ENCODE data around the gene FAM3D. TPM values are rescaled to one million over a fixed set of nuclear protein-coding genes. Genes with fewer than 3 reads are reported as not detected.

The FAM3D gene
- total RNA-seq, 5 donors from 2014 or later (not counting 1 experiment from before 2014, with no cell fraction given) = 0.38 to 0.41 TPM; not detected in 3

GRCh38 chr3:58617338-58617761, 49.2 kb downstream of the FAM3D start:
- H3K4me1 ChIP-seq (ENCODE audit: control insufficient read depth in 1 of 2, extremely low read depth in 1 of 2, insufficient read depth in 2 of 2, low read length in 2 of 2) = no peaks in the 10 kb centered on the region
- WGBS (ENCODE audit: insufficient coverage) = 100% methylated on average over 1 of the region's 8 CpGs
- Mint-ChIP-seq H3K27ac (no peak overlapping the region), H3K4me1 (no peaks in the 10 kb centered on the region), H3K9me3 (no peaks in the 10 kb centered on the region), H3K27me3 (no peaks in the 10 kb centered on the region), H3K4me3 (no peak overlapping the region), H3K36me3 (no peaks in the 10 kb centered on the region)
- DNase-seq = no peak
- no peaks in the 10 kb centered on the region for H3K9me3 ChIP-seq
- CTCF ChIA-PET = no interaction called here
- no peak overlapping the region for H3K4me3 ChIP-seq (ENCODE audit: control insufficient read depth in 1 of 2, extremely low read depth in 1 of 2, low read length in 1 of 2)
- H3K27ac ChIP-seq (ENCODE audit: low read length) = no peak overlapping the region
- POLR2A ChIA-PET = no interaction called here
- H3K36me3 ChIP-seq (ENCODE audit: control insufficient read depth in 2 of 2, extremely low read depth in 1 of 2, insufficient read depth in 1 of 2, low read length in 1 of 2) = no peaks in the 10 kb centered on the region
- no peak for ATAC-seq (replicated peaks in 1 of 4)
- H3K27me3 ChIP-seq (replicated peaks in 1 of 2; ENCODE audit: control insufficient read depth in 2 of 2, extremely low read depth in 1 of 2, insufficient read depth in 2 of 2, low read length in 1 of 2) = peaks cover 0 to 6% of the 10 kb centered on the region in 2 experiments

DNA sequence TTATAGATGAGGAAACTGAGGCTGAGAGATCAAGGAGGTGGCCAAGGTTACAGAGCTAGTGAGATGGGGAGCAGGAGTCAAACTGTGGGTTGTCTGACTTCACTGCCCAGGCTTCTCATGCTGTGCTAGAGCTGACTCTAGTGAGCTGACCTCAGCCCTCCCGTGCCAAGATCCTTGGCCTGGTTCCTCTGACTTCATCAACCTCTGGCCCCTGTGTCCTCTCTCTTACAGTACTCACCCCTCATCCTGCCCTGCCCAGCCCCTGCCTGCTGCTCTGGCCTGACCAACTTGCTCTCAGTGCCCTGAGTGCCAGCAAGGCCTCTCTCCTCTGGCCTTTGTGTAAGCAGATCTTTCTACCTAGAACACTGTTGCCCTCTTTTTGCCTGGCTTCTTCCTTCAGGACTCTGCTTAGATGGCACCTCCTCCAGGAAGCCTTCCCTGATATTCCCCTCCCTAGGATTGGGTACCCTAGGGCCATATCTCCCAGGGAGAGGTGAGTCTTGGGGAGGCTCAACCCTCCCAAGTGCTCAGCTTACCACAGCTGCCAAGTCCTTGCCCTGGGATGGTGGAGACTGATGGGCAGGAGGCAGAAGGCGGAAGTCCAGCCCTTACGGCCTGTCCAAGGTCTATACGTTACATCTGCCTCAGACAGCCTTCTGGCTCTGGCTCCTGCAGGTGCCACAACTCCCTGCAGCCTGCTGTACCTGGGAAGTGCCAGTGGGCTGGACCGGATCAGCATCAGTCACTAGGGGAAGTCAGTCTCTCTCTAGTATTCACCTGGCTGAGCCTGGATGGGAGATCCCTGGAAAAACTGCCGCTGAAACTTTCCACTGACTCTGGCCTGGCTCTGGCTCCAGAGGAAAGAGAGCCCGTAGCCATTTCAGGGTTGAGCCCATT, 53.1 kb downstream of the FAM3D start:
- no peak overlapping the region for H3K27ac ChIP-seq (ENCODE audit: low read length)
- H3K9me3 ChIP-seq = no peaks in the 10 kb centered on the region
- POLR2A ChIA-PET = no interaction called here
- no peak overlapping the region for H3K27ac Mint-ChIP-seq
- no peaks in the 10 kb centered on the region for H3K9me3 Mint-ChIP-seq
- no peak overlapping the region for H3K4me3 Mint-ChIP-seq
- H3K4me1 ChIP-seq (ENCODE audit: control insufficient read depth in 1 of 2, extremely low read depth in 1 of 2, insufficient read depth in 2 of 2, low read length in 2 of 2) = no peaks in the 10 kb centered on the region
- WGBS (ENCODE audit: insufficient coverage) = 71% methylated on average over 7 of the region's 7 CpGs
- DNase-seq (no peak), ATAC-seq (replicated peaks in 1 of 4) (no peak)
- no peak overlapping the region for H3K4me3 ChIP-seq (ENCODE audit: control insufficient read depth in 1 of 2, extremely low read depth in 1 of 2, low read length in 1 of 2)
- CTCF ChIA-PET = interaction anchor here in 1 of 2 donors (0.6 kb wide), 1 partner anchor 54 kb away, joined by 3 read pairs; no protein-coding TSS in a partner anchor
- peaks cover 0 to 15% of the 10 kb centered on the region in 2 experiments for H3K27me3 ChIP-seq (replicated peaks in 1 of 2; ENCODE audit: control insufficient read depth in 2 of 2, extremely low read depth in 1 of 2, insufficient read depth in 2 of 2, low read length in 1 of 2)
- H3K36me3 Mint-ChIP-seq = no peaks in the 10 kb centered on the region
- no peaks in the 10 kb centered on the region for H3K36me3 ChIP-seq (ENCODE audit: control insufficient read depth in 2 of 2, extremely low read depth in 1 of 2, insufficient read depth in 1 of 2, low read length in 1 of 2)
- peaks cover 0 to 6% of the 10 kb centered on the region in 2 donors for H3K27me3 Mint-ChIP-seq
- no peaks in the 10 kb centered on the region for H3K4me1 Mint-ChIP-seq

GRCh38 chr3:58612830-58613229, 53.7 kb downstream of the FAM3D start:
- H3K36me3 ChIP-seq (ENCODE audit: control insufficient read depth in 2 of 2, extremely low read depth in 1 of 2, insufficient read depth in 1 of 2, low read length in 1 of 2) = no peaks in the 10 kb centered on the region
- no peak overlapping the region for H3K27ac ChIP-seq (ENCODE audit: low read length)
- Mint-ChIP-seq H3K36me3 (no peaks in the 10 kb centered on the region), H3K27ac (no peak overlapping the region), H3K9me3 (no peaks in the 10 kb centered on the region), H3K4me3 (no peak overlapping the region), H3K4me1 (no peaks in the 10 kb centered on the region), H3K27me3 (peaks cover 0 to 6% of the 10 kb centered on the region in 2 donors)
- H3K27me3 ChIP-seq (replicated peaks in 1 of 2; ENCODE audit: control insufficient read depth in 2 of 2, extremely low read depth in 1 of 2, insufficient read depth in 2 of 2, low read length in 1 of 2) = peaks cover 0 to 17% of the 10 kb centered on the region in 2 experiments
- ChIA-PET CTCF (interaction anchor here (0.6 to 2.1 kb wide), 3 partner anchors 17 to 218 kb away, joined by 3 to 5 read pairs (median 4); no protein-coding TSS in a partner anchor), POLR2A (no interaction called here)
- H3K9me3 ChIP-seq = no peaks in the 10 kb centered on the region
- 93% methylated on average over 8 of the region's 9 CpGs for WGBS (ENCODE audit: insufficient coverage)
- DNase-seq (no peak), ATAC-seq (replicated peaks in 1 of 4) (no peak)
- no peak overlapping the region for H3K4me3 ChIP-seq (ENCODE audit: control insufficient read depth in 1 of 2, extremely low read depth in 1 of 2, low read length in 1 of 2)
- no peaks in the 10 kb centered on the region for H3K4me1 ChIP-seq (ENCODE audit: control insufficient read depth in 1 of 2, extremely low read depth in 1 of 2, insufficient read depth in 2 of 2, low read length in 2 of 2)

DNA sequence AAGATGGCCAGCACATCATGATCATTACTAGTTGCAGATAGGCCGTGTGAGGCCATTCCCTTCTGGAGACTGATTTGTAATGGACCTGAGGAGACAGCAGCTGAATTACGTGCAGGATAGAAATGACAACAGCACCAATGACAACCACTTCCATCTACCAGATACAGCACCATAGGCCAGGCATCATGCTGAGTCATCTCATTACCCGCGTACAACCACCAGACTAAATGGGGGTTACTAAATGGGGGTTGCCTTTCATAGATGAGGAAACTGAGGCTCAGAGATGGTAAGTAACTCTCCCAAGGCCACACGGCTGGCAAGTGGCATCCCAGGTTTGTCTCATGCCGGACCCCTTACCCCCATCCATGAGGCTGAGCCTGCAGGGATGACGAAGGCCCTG, 56.6 kb downstream of the FAM3D start:
- Mint-ChIP-seq H3K27me3 (peaks cover 5 to 8% of the 10 kb centered on the region in 2 donors), H3K36me3 (no peaks in the 10 kb centered on the region), H3K4me1 (no peaks in the 10 kb centered on the region), H3K27ac (no peak overlapping the region), H3K9me3 (no peaks in the 10 kb centered on the region), H3K4me3 (no peak overlapping the region)
- Histone ChIP-seq H3K27ac (ENCODE audit: low read length) (no peak overlapping the region), H3K27me3 (replicated peaks in 1 of 2; ENCODE audit: control insufficient read depth in 2 of 2, extremely low read depth in 1 of 2, insufficient read depth in 2 of 2, low read length in 1 of 2) (peaks cover 0 to 21% of the 10 kb centered on the region in 2 experiments), H3K4me3 (ENCODE audit: control insufficient read depth in 1 of 2, extremely low read depth in 1 of 2, low read length in 1 of 2) (no peak overlapping the region), H3K36me3 (ENCODE audit: control insufficient read depth in 2 of 2, extremely low read depth in 1 of 2, insufficient read depth in 1 of 2, low read length in 1 of 2) (no peaks in the 10 kb centered on the region), H3K4me1 (ENCODE audit: control insufficient read depth in 1 of 2, extremely low read depth in 1 of 2, insufficient read depth in 2 of 2, low read length in 2 of 2) (no peaks in the 10 kb centered on the region), H3K9me3 (no peaks in the 10 kb centered on the region)
- CTCF ChIA-PET = no interaction called here
- WGBS (ENCODE audit: insufficient coverage) = no CpG with 5 or more reads among the region's 7 CpGs
- DNase-seq (no peak), ATAC-seq (replicated peaks in 1 of 4) (no peak)
- POLR2A ChIA-PET = interaction anchor here in 1 of 2 donors (0.5 kb wide), 1 partner anchor 299 kb away, joined by 6 read pairs; no protein-coding TSS in a partner anchor

GRCh38 chr3:58608648-58609047, 57.9 kb downstream of the FAM3D start:
- POLR2A ChIA-PET = no interaction called here
- Mint-ChIP-seq H3K27ac (no peak overlapping the region), H3K36me3 (no peaks in the 10 kb centered on the region), H3K4me3 (no peak overlapping the region), H3K4me1 (no peaks in the 10 kb centered on the region), H3K27me3 (peaks cover 6 to 8% of the 10 kb centered on the region in 2 donors), H3K9me3 (no peaks in the 10 kb centered on the region)
- Histone ChIP-seq H3K27me3 (replicated peaks in 1 of 2; ENCODE audit: control insufficient read depth in 2 of 2, extremely low read depth in 1 of 2, insufficient read depth in 2 of 2, low read length in 1 of 2) (peaks cover 0 to 17% of the 10 kb centered on the region in 2 experiments), H3K27ac (ENCODE audit: low read length) (no peak overlapping the region), H3K9me3 (no peaks in the 10 kb centered on the region), H3K4me3 (ENCODE audit: control insufficient read depth in 1 of 2, extremely low read depth in 1 of 2, low read length in 1 of 2) (no peak overlapping the region), H3K4me1 (ENCODE audit: control insufficient read depth in 1 of 2, extremely low read depth in 1 of 2, insufficient read depth in 2 of 2, low read length in 2 of 2) (no peaks in the 10 kb centered on the region), H3K36me3 (ENCODE audit: control insufficient read depth in 2 of 2, extremely low read depth in 1 of 2, insufficient read depth in 1 of 2, low read length in 1 of 2) (no peaks in the 10 kb centered on the region)
- CTCF ChIA-PET = no interaction called here
- no peak for ATAC-seq (replicated peaks in 1 of 4)
- 97% methylated on average over 5 of the region's 5 CpGs for WGBS (ENCODE audit: insufficient coverage)
- DNase-seq = no peak

- no peaks in the 10 kb centered on the region for H3K36me3 Mint-ChIP-seq
- H3K4me1 Mint-ChIP-seq = no peaks in the 10 kb centered on the region
- no peak for ATAC-seq (replicated peaks in 1 of 4)
- no peaks in the 10 kb centered on the region for H3K9me3 ChIP-seq
- CTCF ChIA-PET = no interaction called here
- 20% methylated on average over 1 of the region's 4 CpGs for WGBS (ENCODE audit: insufficient coverage)
- no peak overlapping the region for H3K27ac Mint-ChIP-seq
- H3K36me3 ChIP-seq (ENCODE audit: control insufficient read depth in 2 of 2, extremely low read depth in 1 of 2, insufficient read depth in 1 of 2, low read length in 1 of 2) = no peaks in the 10 kb centered on the region
- no peak overlapping the region for H3K4me3 Mint-ChIP-seq
- H3K27me3 Mint-ChIP-seq = peaks cover 13 to 14% of the 10 kb centered on the region in 2 donors
- no peak for DNase-seq
- no peak overlapping the region for H3K4me3 ChIP-seq (ENCODE audit: control insufficient read depth in 1 of 2, extremely low read depth in 1 of 2, low read length in 1 of 2)
- H3K27me3 ChIP-seq (replicated peaks in 1 of 2; ENCODE audit: control insufficient read depth in 2 of 2, extremely low read depth in 1 of 2, insufficient read depth in 2 of 2, low read length in 1 of 2) = peaks cover 0 to 17% of the 10 kb centered on the region in 2 experiments
- no peaks in the 10 kb centered on the region for H3K9me3 Mint-ChIP-seq
- H3K27ac ChIP-seq (ENCODE audit: low read length) = no peak overlapping the region
- POLR2A ChIA-PET = no interaction called here
- no peaks in the 10 kb centered on the region for H3K4me1 ChIP-seq (ENCODE audit: control insufficient read depth in 1 of 2, extremely low read depth in 1 of 2, insufficient read depth in 2 of 2, low read length in 2 of 2)
These were observed 58.8 kb downstream of the FAM3D start for GRCh38 chr3:58607816-58608215.
